SU-DHL-6 (cell line): ENCODE measurements around the gene RANBP17.

Experiments used
- EZH2phosphoT487 ChIP-seq: fragments of 200-600 bp; sonication (generic), shearing (Covaris generic); conservative IDR thresholded peaks from 2 replicates; pipeline ENCODE4 v1.6.1; 2018; ENCODE audit warnings: mild to moderate bottlenecking, antibody characterized with exemption, low read length, moderate library complexity, mixed read lengths
- TF ChIP-seq, protein P1 (sequence below): fragments of 200-600 bp; sonication (generic); IDR thresholded peaks from one replicate; pipeline ENCODE4 v1.5.1; 2017; ENCODE audit warnings: antibody characterized with exemption, mild to moderate bottlenecking, low read length, moderate library complexity; ENCODE audit not compliant: insufficient read depth, poor library complexity, severe bottlenecking

GRCh38 chr5:170863646-170864045 lies 1.8 kb downstream of the RANBP17 start:
- TF ChIP-seq, protein P1, sequence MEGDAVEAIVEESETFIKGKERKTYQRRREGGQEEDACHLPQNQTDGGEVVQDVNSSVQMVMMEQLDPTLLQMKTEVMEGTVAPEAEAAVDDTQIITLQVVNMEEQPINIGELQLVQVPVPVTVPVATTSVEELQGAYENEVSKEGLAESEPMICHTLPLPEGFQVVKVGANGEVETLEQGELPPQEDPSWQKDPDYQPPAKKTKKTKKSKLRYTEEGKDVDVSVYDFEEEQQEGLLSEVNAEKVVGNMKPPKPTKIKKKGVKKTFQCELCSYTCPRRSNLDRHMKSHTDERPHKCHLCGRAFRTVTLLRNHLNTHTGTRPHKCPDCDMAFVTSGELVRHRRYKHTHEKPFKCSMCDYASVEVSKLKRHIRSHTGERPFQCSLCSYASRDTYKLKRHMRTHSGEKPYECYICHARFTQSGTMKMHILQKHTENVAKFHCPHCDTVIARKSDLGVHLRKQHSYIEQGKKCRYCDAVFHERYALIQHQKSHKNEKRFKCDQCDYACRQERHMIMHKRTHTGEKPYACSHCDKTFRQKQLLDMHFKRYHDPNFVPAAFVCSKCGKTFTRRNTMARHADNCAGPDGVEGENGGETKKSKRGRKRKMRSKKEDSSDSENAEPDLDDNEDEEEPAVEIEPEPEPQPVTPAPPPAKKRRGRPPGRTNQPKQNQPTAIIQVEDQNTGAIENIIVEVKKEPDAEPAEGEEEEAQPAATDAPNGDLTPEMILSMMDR: no peak
- no peak for TF ChIP-seq EZH2phosphoT487
